Tibial artery (tissue), 4 donors: Measurements from ENCODE around the gene KIF18B.

ENCODE experiments used
- DNase-seq, 2 donors: peaks; one replicate each; pipeline ENCODE4 v3.0.0-alpha.2; 2019
- H3K27ac ChIP-seq, 2 donors: fragments of 200-600 bp; sonication (generic) in 1 of 2; 1 replicate in 1 of 2; 2 replicates in 1 of 2; pipeline ENCODE4 v1.5.1; 2018 to 2019; ENCODE audit warnings: mild to moderate bottlenecking in 1 of 2
- H3K27me3 ChIP-seq, 2 donors: fragments of 200-600 bp; sonication (generic) in 1 of 2; one replicate each; pipeline versions ENCODE4 v1.5.1 to v1.6.0; 2016 to 2019
- H3K36me3 ChIP-seq, 3 donors: fragments of 200-600 bp; sonication (generic) in 2 of 3; one replicate each; pipeline ENCODE4 v1.5.1; 2016 to 2019; ENCODE audit warnings: mild to moderate bottlenecking in 2 of 3
- H3K4me1 ChIP-seq, 4 donors: fragments of 200-600 bp; sonication (generic) in 2 of 4; 1 replicate in 3 of 4; 2 replicates in 1 of 4; pipeline ENCODE4 v1.5.1; 2016 to 2019
- H3K4me3 ChIP-seq, 2 donors: fragments of 200-600 bp; sonication (generic) in 1 of 2; 1 replicate in 1 of 2; 2 replicates in 1 of 2; pipeline ENCODE4 v1.5.1; 2018 to 2019; ENCODE audit warnings: mild to moderate bottlenecking in 2 of 2
- H3K9me3 ChIP-seq, 3 donors: fragments of 200-600 bp; sonication (generic) in 1 of 3; one replicate each; pipeline ENCODE4 v1.5.1; 2016 to 2019
- intact Hi-C: fragments of 100-400 bp; cut with DNase I; formaldehyde crosslinking; loops from one replicate; pipeline ENCODE4 v1.15.0; 2023; ENCODE audit warnings: low total_unique reads
- TF ChIP-seq, protein P1 (sequence below), 2 experiments: fragments of 200-600 bp in 1 of 2; fragments of 450-650 bp in 1 of 2; IDR thresholded peaks; one replicate each; pipeline ENCODE4 v1.5.1; 2017 to 2019; ENCODE audit warnings: antibody characterized with exemption in 2 of 2, mild to moderate bottlenecking in 1 of 2, moderate library complexity in 1 of 2

Gene KIF18B

DNA sequence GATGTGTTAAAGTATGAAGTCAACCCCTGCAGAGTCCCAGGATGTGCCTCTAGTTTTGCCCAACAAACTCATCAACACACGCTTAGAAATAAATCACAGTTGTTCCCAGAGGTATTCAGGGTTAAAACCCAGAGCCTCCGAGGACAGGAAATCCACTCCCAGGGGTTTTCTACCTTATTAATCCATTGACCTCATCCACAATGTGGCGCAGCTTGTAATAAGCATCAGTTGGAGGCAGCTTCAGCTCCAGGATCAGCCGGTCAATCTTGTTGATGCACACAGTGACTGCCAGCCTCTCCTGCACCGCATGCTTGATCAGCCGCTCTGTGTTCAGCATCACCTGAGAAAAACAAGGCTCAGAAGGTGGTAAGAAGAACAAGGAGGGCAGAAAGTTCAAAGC lies 71.8 kb downstream of the KIF18B start:
- H3K36me3 ChIP-seq: peaks cover 56 to 98% (median 92%) of the 10 kb centered on the region in 3 donors
- H3K4me1 ChIP-seq: no peaks in the 10 kb centered on the region
- no peaks in the 10 kb centered on the region for H3K27me3 ChIP-seq
- TF ChIP-seq, protein P1, sequence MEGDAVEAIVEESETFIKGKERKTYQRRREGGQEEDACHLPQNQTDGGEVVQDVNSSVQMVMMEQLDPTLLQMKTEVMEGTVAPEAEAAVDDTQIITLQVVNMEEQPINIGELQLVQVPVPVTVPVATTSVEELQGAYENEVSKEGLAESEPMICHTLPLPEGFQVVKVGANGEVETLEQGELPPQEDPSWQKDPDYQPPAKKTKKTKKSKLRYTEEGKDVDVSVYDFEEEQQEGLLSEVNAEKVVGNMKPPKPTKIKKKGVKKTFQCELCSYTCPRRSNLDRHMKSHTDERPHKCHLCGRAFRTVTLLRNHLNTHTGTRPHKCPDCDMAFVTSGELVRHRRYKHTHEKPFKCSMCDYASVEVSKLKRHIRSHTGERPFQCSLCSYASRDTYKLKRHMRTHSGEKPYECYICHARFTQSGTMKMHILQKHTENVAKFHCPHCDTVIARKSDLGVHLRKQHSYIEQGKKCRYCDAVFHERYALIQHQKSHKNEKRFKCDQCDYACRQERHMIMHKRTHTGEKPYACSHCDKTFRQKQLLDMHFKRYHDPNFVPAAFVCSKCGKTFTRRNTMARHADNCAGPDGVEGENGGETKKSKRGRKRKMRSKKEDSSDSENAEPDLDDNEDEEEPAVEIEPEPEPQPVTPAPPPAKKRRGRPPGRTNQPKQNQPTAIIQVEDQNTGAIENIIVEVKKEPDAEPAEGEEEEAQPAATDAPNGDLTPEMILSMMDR (IDR thresholded peaks at IDR 0.05): no peak
- no peak overlapping the region for H3K4me3 ChIP-seq
- no peak for DNase-seq
- no peaks in the 10 kb centered on the region for H3K9me3 ChIP-seq
- intact Hi-C loops: no loop called here
- H3K27ac ChIP-seq: no peak overlapping the region
